ENCODE data around the gene ANGPT4.

- TF ChIP-seq CTCF (IDR thresholded peaks at IDR 0.05): no peak
- TF ChIP-seq POLR2A (IDR thresholded peaks at IDR 0.05): no peak
Observed at GRCh38 chr20:933029-933428, 16.9 kb upstream of the ANGPT4 start.
